CD4-positive, alpha-beta T cell treated with Interleukin-4 for 1 hour (primary cell): ENCODE data around the gene CCDC97.
"Not testable (repeated sequence)": the region's sequence is repeated elsewhere in the genome, so short reads cannot be mapped to it uniquely, and the experiment has no call there.

Experiments used
- DNase-seq, 2 donors: peaks; one replicate each; pipeline ENCODE4 v3.0.0-alpha.2; 2020 to 2022

The CCDC97 gene

DNA sequence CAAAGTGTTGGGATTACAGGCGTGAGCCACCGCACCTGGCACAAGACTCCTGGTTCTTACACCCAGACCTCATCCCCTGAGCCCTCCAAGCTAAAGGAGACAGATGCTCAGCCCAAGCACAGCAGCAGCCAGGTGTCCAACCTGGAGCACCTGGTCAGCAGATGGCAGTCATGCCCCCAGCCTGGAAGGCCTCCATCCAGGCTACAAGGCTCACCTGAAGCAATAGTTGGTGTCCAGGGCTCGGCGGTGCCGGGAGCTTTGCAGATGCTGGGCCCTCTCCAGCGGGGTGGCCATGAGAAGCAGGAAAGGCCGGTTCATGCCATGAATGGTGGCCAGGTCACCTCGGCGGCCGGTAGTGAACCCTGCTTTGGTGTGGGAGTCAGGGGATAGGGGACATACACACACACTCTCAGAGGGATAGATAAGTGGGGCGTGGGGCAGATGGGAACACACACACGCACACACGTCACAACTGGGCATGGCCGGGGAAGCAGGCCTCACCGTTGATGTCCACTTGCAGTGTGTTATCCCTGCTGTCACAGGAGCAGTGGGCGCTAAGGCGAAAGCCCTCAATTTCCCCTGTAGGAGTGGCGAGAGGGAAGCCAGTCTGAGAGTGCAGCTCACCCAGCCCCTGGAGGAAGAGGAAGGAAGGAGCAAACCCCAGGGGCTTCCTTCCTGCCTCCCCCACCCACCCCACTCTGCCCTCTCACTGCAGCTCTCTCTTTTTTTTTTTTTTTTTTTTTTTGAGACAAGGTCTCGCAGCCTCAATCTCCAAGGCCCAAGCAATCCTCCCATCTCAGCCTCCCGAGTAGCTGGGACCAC is 31.9 kb downstream of the CCDC97 start:
- peak; percentile 36 for DNase-seq

DNA sequence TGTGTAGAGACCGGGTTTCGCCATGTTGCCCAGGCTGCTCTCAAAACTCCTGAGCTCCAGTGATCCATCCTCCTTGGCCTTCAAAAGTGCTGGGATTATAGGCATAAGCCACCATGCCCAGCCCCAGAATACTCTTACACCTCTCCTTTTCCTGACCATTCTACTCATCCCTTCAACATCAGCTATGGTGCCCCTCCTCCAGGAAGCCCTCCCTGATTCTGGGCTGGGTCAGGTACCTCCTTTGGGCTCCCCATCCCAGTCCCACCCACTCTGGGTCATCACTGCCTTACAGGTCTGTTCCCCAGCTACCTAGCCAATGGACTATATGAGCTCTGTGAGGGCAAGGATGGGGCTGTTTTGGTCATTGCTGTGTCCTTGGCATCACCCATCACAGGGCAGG is 34.2 kb downstream of the CCDC97 start:
- DNase-seq: no peak

DNA sequence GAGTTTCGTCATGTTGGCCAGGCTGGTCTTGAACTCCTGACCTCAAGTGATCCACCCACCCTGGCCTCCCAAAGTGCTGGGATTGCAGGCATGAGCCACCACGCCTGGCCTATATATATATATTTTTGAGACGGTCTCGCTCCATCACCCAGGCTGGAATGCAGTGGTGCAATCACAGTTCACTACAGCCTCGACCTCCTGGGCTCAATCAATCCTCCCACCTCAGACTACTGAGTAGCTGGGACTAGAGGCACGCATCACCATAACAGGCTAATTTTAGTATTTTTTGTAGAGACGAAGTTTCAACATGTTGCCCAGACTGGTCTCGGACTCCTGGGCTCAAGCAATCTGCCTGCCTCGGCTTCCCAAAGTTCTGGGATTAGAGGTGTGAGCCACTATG is 36.9 kb downstream of the CCDC97 start:
- DNase-seq: not testable (repeated sequence)

DNA sequence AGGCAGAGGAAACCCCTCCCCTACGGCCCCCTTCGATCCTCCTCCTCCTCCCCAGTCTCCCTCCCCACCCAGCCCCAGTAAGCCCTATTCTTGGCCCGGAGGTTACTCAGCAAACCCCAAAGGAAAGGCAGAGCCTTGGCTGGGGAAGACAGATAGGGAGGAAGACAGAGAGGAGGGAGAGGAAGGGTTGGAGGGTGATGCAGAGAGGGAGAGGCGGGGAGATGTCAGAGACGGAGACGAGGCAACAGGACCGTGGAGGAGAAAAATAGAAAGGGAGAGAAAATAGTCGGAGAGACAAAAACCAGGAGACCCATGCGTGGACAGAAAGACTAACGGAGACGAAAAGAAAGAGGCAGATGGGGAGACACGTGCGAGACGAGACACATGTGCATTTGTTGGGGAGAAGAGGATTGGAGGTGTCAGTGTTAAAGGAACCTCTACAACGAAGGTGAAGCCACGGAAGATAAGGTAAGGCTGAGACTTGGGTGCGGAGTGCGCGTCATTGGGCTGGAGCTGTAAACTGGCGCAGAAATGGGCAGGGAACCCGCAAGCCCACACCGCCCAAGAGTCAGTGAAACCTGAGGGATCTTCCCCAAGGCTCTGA is 40.9 kb downstream of the CCDC97 start:
- DNase-seq: no peak

DNA sequence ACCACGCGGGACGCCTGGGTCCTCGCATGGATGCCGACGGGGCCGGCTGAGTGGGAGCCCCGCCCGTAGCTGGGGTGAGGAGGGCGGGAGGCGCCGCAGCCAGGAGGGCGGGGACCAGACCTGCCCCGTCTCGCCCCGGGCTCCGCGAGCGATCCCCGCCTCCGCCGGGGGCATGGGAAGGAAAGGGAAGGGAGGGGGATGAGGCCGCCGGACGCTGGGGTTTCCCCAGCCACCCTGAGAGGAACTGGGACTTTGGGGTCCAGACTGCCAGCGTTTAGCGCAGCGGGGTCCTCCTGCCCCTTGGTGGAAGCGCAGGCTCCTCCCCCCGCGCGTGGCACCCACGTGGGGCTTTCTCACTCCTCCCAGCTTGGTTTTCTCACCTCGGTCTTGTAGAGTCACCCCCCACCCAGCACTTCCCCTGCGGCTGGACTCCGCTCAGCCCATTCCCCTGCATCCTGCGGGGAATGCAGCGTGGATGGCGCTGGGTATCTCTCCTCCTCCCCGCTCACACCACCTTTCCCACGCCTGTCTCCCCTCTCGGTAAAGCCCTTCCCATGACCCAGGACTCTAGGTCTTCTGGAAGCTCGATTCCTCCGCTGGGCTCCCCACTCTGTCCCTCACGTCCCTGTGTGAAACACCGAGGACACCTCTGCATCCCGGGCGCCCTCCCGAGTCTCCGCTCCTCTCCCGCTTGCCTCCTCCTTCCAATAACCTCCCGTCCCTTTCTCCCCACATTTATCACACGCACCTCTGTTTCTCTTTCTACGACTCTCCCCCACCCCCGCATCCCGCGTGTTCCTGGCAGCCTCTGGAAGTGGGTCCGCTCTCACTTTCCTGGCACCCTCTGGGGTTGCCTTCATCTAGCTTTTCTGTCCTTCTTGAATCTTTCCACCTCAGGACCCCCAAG is 41.6 kb downstream of the CCDC97 start:
- DNase-seq: peak; percentile 88 to 89

DNA sequence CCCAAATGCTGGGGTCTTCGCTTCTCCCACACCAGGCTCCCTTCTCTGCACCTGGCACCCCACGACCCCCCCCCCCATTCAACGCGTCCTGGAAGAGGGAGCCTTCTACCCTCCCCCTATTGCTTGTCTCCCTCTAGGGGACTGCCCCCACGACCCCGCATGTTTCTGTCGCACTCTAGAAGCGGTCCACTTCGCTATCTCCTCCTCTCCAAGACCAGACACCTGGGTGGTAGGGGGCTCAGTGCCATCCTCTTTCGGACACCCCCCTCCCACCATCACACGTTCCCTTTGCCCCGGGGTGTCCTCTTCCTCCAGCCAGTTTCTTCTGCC is 42.3 kb downstream of the CCDC97 start:
- DNase-seq: no peak

DNA sequence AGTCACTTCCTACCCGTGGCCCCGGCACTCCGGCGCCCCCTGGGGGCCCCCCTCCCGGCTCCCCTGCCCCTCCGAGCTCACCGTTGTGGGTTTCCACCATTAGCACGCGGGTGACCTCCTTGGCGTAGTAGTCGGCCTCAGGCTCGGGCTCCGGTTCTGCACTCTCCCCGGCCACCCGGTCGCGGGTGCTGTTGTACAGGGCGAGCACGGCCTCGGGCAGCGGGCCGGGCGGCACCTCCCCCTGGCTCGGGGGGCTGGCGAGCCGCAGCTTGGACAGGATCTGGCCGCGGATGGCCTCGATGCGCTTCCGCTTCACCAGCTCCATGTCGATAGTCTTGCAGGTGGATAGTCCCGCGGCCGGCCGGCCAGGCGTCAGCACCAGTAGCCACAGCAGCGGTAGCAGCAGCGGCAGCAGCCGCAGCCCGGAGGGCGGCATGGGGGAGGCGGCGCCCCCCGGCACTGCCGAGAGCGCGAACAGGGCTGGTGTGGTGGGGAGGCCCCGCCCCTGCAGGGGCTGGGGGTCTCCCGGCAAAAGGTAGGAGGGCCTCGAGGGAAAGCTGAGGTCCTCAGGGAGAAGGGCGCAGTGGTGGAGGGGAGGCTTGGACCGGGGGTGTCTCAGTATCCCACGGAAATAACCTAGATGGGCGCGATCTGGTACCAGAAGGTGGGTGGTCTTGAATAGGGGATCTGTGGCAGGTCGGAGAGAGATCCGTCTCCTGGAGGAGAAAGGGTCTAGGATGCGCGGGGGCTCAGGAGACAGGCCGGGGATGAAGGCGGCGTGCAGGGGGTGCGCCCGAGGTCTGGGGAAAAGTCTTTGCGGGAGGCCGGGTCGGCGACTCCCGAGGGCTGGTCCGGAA is 42.9 kb downstream of the CCDC97 start:
- DNase-seq: peak; percentile 79 to 80

DNA sequence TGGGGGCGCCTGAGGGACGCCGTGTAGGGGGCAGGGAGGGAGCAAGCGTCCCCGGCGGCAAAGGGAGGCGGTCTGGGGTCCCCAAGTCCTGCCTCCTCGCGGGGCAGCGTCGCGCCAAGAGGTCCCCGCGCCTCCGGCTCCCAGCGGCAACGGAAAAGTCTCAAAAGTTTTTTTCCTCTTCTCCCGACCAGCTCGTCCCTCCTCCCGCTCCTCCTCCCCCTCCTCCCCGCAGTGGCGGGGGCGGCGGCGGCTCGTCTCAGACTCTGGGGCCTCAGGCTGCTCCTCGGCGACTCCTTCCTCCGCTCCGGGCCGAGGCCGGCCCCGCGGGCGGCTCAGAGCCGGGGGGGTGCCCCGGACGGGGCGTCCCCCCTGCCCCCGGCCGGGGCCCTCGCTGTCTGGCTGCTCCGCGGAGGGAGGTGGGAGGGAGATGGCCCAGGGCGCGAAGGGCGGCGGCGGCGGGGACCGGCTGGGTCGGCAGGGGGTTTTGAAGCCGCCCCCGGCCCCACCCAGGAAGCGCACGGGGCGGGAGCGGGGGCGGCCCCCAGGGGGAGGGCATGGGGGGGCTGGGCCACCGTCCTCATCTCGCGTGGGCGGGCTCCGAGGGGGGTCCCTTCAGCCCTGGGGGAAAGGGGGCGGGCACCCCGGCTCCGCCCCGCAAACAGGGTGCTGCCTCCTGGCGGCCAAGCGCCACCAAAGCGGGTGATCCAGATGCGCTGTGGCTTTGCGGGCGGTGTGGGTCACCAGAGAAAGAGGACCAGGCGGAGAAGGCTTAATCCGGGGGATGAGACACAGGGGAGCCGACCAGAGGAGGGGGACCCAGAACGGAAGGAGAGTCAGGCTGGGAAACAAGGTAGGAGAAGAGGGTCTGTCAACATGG is 43.7 kb downstream of the CCDC97 start, which contains the start of gene TGFB1:
TSS of gene TGFB1 (minus strand) at position 457 of the 877 bp plus-strand sequence. CDS start 878 bp downstream, outside the sequence.
- DNase-seq: peak; percentile 96

DNA sequence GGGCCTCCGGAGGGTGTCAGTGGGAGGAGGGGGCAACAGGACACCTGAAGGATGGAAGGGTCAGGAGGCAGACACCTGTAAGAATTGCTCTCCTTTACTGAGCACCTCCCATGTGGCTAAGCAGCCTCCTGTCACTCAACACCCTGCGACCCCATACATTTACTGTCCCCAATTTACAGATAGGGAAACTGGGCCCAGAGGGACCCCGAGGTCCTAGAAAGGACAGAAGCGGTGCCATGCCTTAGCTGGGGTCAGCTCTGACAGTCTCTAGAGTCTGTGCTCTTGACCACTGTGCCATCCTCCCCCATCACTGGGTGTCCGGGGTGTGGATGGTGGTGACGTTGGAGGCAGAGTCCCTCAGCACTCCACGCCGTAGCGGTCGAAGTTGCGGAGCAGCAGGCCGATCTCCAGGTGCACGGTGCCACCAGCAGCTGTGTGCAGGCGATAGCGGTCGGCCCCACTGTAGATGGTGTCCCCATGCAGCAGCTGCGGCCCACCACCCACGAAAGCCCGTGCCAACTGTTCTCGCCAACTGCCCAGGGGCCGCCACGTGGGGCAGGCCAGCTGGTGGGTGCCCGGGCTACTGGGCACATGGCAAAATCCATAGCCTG is 44.5 kb downstream of the CCDC97 start:
- DNase-seq: no peak

DNA sequence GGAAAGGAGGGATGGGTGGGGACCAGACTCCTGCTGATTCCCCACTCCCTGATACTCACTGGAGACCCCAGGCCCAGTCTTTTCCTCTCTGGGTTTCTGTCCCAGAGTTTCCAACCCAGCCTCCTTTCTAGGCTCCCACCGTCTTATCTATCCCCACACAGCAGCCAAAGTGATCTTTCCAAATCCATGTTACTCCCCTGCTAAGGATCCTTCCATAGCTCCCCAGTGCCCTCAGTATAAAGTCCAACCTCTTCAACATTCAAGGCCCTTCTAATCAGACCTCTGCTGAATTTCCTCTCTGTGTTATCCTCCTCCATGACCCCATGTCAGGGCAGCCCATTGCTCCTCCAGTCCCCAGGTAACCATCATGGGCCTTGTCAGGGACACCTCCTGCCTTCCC is 45.1 kb downstream of the CCDC97 start:
- no peak for DNase-seq

DNA sequence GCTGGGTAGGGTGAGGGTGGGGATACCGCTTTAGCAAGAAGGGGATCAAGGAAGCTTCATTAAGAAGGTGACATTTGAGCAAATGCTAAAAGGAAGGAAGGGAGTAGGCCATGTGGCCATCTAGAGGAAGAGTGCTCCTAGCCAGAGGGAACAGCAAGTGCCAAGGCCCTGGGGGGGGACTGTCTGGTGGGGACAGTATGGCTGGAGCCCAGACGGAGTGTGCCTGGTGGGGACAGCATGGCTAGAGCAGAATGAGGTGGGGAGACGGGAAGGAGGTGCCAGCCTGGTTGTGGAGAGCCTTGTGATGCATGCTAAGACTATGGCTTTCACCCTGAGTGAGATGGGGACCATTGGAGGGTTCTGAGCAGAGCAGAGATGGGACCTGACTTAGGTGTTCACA is 45.8 kb downstream of the CCDC97 start:
- no peak for DNase-seq

DNA sequence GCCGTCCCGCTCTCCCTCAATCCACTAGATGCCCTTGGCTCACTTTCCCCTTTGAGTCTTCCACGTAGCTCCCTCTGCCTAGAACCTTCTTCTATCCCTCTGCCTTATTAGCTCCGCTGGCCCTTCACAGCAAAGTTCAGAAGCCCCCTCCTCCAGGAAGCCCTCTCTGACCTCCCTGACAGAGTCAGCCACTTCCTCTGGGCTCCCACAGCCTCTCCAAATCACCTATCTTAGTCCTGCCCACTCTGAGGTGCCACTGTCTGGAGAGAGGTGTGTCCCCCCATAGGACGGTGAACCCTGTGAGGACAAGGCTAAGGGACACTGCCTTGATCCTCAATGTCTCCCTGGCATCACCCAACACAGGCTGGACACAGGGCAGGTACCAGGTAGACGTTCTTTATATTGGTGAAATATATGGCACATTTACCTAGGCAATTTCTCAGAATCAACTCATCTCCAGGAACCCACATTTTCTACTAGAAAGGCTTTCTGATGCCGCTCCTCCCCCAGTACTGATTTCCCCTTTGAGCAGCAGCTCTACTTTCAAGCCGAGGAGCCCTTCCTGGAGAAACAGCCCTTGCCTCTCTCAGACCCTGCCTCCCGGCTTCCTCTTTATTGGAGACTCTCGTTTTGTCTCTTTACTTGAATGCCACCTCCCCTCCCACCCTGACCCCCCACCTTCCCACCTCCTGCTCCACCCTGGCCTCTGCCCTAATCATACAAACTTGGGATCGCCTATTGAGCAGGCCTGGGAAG is 47.2 kb downstream of the CCDC97 start:
- peak; percentile 28 to 46 for DNase-seq

DNA sequence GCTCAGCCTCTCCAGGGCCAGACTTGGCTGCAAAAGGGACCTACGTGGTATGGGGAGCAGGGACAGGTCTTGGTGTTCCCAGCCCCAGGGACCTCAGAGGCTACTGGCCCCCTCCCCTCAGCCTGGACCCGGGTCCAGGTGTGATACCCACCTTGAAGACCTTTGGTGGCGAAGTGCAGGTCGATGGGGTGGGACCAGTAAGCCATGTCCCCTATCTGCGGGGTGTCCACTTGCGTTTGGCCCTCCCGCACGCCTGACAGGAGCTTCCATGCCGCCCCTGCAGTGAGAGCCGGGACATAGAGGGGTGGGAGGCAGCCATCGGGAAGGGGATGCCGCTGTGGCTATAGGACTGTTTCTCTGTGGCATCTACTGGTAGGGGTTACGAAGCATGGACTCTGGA is 47.8 kb downstream of the CCDC97 start:
- no peak for DNase-seq

DNA sequence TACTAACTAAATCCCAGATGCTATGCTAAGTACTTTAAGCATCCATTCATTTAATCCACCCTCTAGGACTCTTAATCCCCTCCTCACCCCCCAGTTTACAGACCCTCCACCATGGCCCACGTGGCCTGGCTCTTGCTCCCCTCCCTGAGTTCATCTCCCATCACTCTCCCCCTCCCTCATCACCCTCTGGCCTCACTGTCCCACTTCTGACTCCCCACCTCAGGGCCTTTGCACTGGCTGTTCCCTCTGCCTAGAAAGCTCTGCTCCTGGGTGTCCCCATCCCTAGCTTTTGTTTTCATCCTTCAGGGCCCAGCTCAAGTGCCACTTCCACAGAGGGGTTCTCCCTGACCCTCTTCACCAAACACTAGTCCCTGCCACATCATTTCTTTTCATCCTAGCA is 49.8 kb downstream of the CCDC97 start:
- DNase-seq: no peak

DNA sequence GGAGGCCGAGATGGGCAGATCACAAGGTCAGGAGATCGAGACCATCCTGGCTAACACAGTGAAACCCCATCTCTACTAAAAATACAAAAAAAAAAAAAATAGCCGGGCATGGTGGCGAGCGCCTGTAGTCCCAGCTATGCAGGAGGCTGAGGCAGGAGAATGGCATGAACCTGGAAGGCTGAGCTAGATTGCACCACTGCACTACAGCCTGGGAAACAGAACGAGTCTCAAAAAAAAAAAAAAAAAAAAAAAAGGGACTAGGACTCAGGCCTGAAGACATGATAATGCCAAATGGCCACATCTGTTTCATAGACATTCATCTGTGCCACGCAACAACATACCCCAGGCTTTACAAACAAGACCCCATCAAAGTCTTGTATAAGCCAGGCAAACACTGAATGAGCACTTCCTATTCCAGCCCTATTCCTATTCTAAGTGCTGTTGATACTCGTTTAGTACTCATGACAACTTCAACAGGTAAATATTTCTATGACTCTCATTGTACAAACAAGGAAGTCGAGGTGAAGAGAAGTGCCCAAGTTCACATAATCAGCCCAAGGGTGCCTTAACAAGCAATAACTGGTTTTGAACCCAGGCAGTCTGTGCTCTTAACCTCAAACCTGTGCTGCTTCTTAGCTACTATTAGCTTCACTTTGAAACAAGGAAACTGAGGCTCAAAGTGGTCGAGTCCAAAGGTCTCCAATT is 52.3 kb downstream of the CCDC97 start:
- DNase-seq: no peak

DNA sequence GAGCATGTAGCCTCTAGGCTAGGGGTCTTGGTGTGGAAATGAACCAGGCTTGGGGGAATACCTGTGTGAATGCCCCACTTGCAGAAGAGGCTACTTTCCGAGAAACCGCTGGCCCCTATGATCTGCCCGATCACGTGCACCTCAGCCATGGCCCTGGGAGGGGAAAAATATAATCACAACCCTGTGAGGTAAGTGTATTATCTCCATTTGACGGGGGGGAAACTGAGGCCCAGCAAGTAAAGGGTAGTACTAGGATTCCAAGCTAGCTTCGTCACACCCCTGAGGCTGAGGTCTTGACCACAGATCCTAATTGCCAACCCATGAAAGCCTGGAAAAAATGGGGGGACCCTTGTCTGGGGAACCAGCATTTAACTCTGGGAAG is 53.4 kb downstream of the CCDC97 start:
- DNase-seq: no peak

DNA sequence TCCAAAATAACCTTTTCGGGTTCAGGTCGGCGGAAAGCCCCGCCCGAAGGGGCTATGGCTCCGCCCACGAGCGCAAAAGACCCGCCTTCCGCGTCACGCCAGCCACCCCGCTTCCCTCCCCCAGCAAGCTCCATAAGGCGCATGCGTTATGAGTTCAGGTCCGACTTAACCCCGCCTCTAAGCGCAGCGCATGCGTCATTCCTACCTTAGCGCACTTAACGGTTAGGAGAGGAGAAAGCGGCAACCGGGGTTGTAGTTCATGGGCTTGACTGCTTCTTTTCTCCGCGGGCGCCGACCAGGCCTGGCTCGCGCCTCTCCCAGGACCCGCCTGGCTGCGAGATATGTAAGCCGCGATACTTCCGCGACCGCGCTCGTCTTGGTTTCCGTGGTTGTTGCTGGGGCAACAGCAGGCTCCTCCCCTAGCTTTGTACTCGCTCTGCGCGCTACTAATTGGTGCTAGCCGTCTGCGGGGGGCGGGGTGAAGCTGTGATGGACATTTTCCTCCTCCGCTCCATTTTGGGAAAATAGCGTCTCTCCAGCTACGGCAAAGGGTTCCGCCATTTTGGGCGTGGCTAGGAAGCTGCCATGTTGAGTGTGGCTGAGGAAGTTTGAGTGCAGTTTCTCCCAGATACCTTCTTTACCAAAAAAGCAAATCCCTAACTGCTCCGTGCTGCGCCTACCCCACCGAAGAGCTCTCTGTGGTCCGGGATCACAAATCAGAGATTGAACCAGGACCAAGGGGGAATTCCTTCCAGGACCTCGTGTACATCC is 54.0 kb downstream of the CCDC97 start, which contains the start of gene B9D2:
TSS of gene B9D2 (minus strand) at position 397 of the 771 bp plus-strand sequence. CDS start 630 bp downstream, outside the sequence.
- peak; percentile 99 for DNase-seq

DNA sequence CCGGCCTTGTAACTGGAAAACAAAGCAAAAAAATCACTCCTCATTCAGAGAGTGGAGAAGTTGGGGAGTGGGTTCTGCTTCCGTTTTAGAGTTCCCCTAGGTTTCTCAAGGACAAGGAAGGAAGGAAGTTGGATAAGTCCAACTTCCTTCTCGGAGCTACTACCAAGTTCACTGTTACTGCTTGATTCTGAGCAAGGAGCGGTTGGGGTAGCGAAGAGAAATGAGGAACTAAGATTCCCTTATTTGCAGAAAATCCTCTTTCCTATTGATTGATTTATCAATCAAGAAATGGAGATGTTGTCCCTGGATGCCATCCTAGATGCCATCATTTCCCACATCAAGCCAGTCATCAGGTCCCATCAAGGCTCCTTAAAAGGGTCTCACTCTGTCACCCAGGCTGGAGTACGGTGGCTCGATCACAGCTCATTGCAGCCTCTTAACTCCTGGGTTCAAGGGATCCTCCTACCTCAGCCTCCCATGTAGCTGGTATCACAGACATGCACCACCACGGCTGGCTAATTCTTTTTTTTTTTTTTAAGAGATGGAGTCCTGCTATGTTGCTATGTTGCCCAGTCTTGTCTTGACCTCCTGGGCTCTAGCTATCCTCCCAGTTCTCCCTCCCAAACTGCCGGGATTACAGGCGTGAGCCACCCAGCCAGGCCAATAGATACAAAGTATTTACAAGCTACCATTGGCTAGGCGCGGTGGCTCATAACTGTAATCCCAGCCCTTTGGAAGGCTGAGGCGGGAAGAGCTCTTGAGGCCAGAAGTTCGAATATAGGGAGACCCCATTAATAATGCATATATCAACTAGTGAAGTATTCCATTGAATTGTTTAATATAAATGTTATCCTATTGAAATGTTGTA is 54.8 kb downstream of the CCDC97 start:
- DNase-seq: peak in 1 of 2 donors; percentile 20
